Measurements from ENCODE around the gene RELCH. TPM values are rescaled to one million over a fixed set of nuclear protein-coding genes. Genes with fewer than 3 reads are reported as not detected.

The RELCH gene
- total and polyA plus RNA-seq, 8 donors, result 23.8 to 40.7 (median 34.1) TPM

DNA sequence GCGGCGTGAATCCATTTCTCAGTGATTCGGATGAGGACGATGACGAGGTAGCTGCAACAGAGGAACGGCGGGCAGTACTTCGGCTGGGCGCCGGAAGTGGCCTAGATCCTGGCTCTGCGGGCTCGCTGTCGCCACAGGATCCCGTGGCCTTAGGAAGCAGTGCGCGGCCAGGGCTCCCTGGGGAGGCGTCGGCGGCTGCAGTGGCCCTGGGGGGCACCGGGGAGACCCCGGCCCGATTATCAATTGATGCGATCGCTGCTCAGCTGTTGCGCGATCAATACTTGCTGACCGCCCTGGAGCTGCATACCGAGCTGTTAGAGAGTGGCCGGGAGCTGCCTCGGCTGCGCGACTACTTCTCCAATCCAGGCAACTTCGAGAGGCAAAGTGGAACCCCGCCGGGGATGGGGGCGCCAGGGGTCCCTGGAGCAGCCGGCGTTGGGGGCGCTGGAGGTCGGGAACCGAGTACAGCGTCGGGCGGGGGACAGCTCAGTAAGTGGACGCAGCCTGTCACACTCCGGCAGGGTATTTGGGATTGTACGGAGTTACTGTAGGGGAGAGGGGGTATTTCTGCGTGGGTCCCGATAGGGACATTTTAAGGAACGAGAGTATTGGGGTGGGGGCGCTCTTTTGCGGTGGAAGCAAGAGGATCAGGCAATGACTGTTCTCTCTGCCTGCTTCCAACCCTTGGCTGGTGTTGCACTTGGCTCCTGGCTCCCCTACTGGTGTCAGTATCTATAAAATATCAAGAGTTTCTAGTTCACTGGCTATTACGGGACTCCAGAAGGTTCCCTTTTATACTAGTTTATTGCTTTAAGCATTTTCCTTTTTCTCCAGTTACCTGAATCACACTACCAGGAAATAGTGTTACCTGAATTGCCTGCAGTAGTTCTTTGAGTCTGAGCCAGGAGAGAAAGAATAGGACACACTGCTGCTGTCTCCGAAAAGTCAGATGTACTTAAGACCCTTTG lies 772 bp downstream of the RELCH start:
- Histone ChIP-seq H3K4me3 (peak overlapping the region; percentile 82 to 93), H3K9me3 (no peaks in the 10 kb centered on the region), H3K27me3 (no peaks in the 10 kb centered on the region), H3K27ac (peak overlapping the region; percentile 71 to 86), H3K36me3 (no peaks in the 10 kb centered on the region), H3K4me1 (peaks cover 14 to 59% of the 10 kb centered on the region in 2 donors)
- DNase-seq, result peak in 3 of 4 donors; percentile 7 to 86 (median 11)
- TF ChIP-seq, protein P1, sequence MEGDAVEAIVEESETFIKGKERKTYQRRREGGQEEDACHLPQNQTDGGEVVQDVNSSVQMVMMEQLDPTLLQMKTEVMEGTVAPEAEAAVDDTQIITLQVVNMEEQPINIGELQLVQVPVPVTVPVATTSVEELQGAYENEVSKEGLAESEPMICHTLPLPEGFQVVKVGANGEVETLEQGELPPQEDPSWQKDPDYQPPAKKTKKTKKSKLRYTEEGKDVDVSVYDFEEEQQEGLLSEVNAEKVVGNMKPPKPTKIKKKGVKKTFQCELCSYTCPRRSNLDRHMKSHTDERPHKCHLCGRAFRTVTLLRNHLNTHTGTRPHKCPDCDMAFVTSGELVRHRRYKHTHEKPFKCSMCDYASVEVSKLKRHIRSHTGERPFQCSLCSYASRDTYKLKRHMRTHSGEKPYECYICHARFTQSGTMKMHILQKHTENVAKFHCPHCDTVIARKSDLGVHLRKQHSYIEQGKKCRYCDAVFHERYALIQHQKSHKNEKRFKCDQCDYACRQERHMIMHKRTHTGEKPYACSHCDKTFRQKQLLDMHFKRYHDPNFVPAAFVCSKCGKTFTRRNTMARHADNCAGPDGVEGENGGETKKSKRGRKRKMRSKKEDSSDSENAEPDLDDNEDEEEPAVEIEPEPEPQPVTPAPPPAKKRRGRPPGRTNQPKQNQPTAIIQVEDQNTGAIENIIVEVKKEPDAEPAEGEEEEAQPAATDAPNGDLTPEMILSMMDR (IDR thresholded peaks at IDR 0.05), result no peak
- intact Hi-C loops (cut with DNase I), result loop anchor here in 1 of 2 donors (10.0 kb wide), 1 partner anchor 57 kb away; no protein-coding TSS in a partner anchor
- peak; percentile 24 for ATAC-seq

- TF ChIP-seq, protein P1 (IDR thresholded peaks at IDR 0.05), result no peak
- Histone ChIP-seq H3K4me1 (peaks cover 14 to 70% of the 10 kb centered on the region in 2 donors), H3K36me3 (no peaks in the 10 kb centered on the region), H3K27ac (no peak overlapping the region), H3K9me3 (no peaks in the 10 kb centered on the region), H3K4me3 (peak overlapping the region in 1 of 2 donors; percentile 82), H3K27me3 (no peaks in the 10 kb centered on the region)
- intact Hi-C loops (cut with DNase I), result loop anchor here in 1 of 2 donors (10.0 kb wide), 1 partner anchor 56 kb away; no protein-coding TSS in a partner anchor
- DNase-seq (no peak), ATAC-seq (no peak)
Measured at GRCh38 chr18:62189208-62189607, 2.2 kb downstream of the RELCH start.

- no peaks in the 10 kb centered on the region for H3K36me3 ChIP-seq
- intact Hi-C loops (cut with DNase I), result no loop called here
- H3K4me3 ChIP-seq, result no peak overlapping the region
- ATAC-seq (no peak), DNase-seq (no peak)
- TF ChIP-seq, protein P1 (IDR thresholded peaks at IDR 0.05), result no peak
- H3K27ac ChIP-seq, result no peak overlapping the region
- peaks cover 0 to 53% of the 10 kb centered on the region in 2 donors for H3K4me1 ChIP-seq
- no peaks in the 10 kb centered on the region for H3K9me3 ChIP-seq
- H3K27me3 ChIP-seq, result no peaks in the 10 kb centered on the region
Measured at GRCh38 chr18:62196079-62196478, 9.0 kb downstream of the RELCH start.

DNA sequence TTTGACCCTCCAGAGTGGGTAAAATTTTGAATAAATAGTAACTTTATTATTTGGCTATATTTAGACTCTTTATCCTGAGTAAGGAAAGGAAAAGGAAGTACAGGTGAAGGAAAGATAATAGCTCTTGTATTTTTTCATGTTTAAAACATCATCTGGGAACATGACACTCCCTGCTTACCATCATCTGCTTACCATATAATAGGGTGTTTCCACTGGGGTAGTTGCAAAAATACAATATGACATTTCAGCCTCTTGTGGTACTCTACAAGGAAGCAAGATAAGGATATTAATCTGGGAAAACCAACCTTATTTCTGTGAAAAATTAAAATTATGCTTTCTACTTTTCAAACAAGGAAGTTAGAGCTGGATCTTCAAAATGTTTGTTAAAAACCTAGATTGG lies 9.9 kb downstream of the RELCH start:
- H3K4me3 ChIP-seq, result no peak overlapping the region
- H3K27ac ChIP-seq, result no peak overlapping the region
- no peaks in the 10 kb centered on the region for H3K9me3 ChIP-seq
- TF ChIP-seq, protein P1 (IDR thresholded peaks at IDR 0.05), result no peak
- H3K27me3 ChIP-seq, result no peaks in the 10 kb centered on the region
- intact Hi-C loops (cut with DNase I), result no loop called here
- no peaks in the 10 kb centered on the region for H3K36me3 ChIP-seq
- H3K4me1 ChIP-seq, result peaks cover 0 to 47% of the 10 kb centered on the region in 2 donors
- ATAC-seq (no peak), DNase-seq (no peak)

DNA sequence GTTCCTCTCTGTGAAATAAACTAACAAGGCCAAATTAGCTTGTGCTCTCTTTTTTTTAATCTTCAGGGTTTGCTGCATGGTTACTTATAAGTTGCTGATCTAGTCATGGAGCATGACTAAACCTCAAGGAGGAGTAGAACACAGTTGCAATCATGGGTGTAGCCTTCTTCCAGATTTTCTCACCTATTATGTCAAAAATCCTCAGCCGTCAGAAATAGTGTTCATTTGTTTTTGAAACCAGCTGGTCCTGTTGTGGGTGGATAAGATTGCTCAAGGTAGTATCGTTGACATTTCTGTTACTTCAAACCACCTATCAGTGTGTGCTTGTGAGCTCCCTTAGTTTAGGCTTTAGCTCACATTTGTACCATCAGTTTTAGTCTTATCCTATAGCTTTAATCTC lies 11.2 kb downstream of the RELCH start:
- H3K4me1 ChIP-seq, result peaks cover 0 to 41% of the 10 kb centered on the region in 2 donors
- no peaks in the 10 kb centered on the region for H3K36me3 ChIP-seq
- intact Hi-C loops (cut with DNase I), result no loop called here
- ATAC-seq (peak; percentile 22), DNase-seq (no peak)
- TF ChIP-seq, protein P1 (IDR thresholded peaks at IDR 0.05), result no peak
- no peaks in the 10 kb centered on the region for H3K27me3 ChIP-seq
- H3K4me3 ChIP-seq, result no peak overlapping the region
- no peaks in the 10 kb centered on the region for H3K9me3 ChIP-seq
- H3K27ac ChIP-seq, result peak overlapping the region in 1 of 2 donors; percentile 33

All from left lung (tissue), 10 donors.